Ovary (tissue), 9 donors: ENCODE measurements around the gene ELP5. TPM values are rescaled to one million over a fixed set of nuclear protein-coding genes. Genes with fewer than 3 reads are reported as not detected.
A peak's percentile ranks its signal among the peaks of the same experiment; 100 is the strongest.

Source experiments
- DNase-seq, 5 donors: peaks; one replicate each; pipeline ENCODE4 v3.0.0-alpha.2; 2019 to 2020
- H3K27ac ChIP-seq, 2 donors: fragments of 200-600 bp; one replicate each; pipeline versions ENCODE4 v1.5.1 to v1.8.0; 2019 to 2022
- H3K27me3 ChIP-seq: fragments of 200-600 bp; one replicate; pipeline ENCODE4 v1.8.0; 2022
- H3K36me3 ChIP-seq: fragments of 200-600 bp; sonication (generic); one replicate; pipeline ENCODE4 v1.5.1; 2019
- H3K4me1 ChIP-seq: one replicate; pipeline ENCODE4 v1.8.1; 2013; ENCODE audit warnings: mild to moderate bottlenecking, moderate library complexity; ENCODE audit not compliant: insufficient read depth
- H3K4me3 ChIP-seq: fragments of 200-600 bp; sonication (generic); one replicate; pipeline ENCODE4 v1.5.1; 2017
- H3K9me3 ChIP-seq, 2 donors: fragments of 200-600 bp in 1 of 2; sonication (generic) in 1 of 2; one replicate each; pipeline versions ENCODE4 v1.5.1 to v1.8.1; 2013 to 2019; ENCODE audit warnings: mild to moderate bottlenecking in 1 of 2, moderate library complexity in 1 of 2
- CTCF ChIP-seq, 3 donors: fragments of 450-650 bp in 2 of 3; fragments of 200-600 bp in 1 of 3; IDR thresholded peaks; one replicate each; pipeline versions ENCODE4 v1.5.1 to v1.8.0; 2016 to 2022; ENCODE audit warnings: antibody characterized with exemption in 3 of 3, mild to moderate bottlenecking in 1 of 3
- EP300 ChIP-seq: sonication (generic); formaldehyde crosslinking; IDR thresholded peaks from one replicate; pipeline ENCODE4 v1.6.1; 2017; ENCODE audit warnings: antibody characterized with exemption
- POLR2A ChIP-seq: fragments of 450-650 bp; IDR thresholded peaks from one replicate; pipeline ENCODE4 v1.6.1; 2017; ENCODE audit warnings: antibody characterized with exemption, mild to moderate bottlenecking, moderate library complexity
- WGBS, 3 donors: extraction: QIAGEN DNeasy Blood & Tissue Kit in 1 of 3; methylation state at CpG; one replicate each; pipeline versions ENCODE4 v1.1.5 to v1.1.7; 2013 to 2017; 5-methylcytosine and 5-hydroxymethylcytosine counted together
- intact Hi-C, 4 donors: fragments of 100-400 bp; cut with DNase I; formaldehyde crosslinking; loops; one replicate each; pipeline versions ENCODE4 v1.11.0 to v1.15.1; 2022 to 2023
- polyA plus RNA-seq, 2 donors: library from polyadenylated mRNA; stranded (reverse); fragments of 200-250 nt in 1 of 2; fragments of 350-450 nt in 1 of 2; fragmentation: Illumina TruSeq in 1 of 2; extraction: RNeasy Lipid Tissue Mini Kit (QIAGEN cat#74804) in 1 of 2; gene quantifications; one replicate each; pipeline ENCODE4 v1.2.3, GENCODE V29; 2013 to 2014
- total RNA-seq, 7 donors: library from RNA; depleted of rRNA in 2 of 7; stranded (reverse); fragments of >200 nt in 2 of 7; fragmentation: NEBNext Ultra II Directional in 3 of 7; extraction: Animal tissue kit (Norgen Biotek cat#: 25700) in 3 of 7; gene quantifications; one replicate each; pipeline versions ENCODE4 v1.1.0 to v1.2.4, GENCODE V29; 2016 to 2023
- donor health status: DM: no; HTN: no; CAD: no; lungs with moderate emphysema.
- donor health status: DM: no; HTN: no; CAD: no.
- donor health status: Bipolar disorder and iron deficiency.
- donor health status: DM: yes; HTN: yes; CAD: no.
- donor health status: DM: no; HTN: no; CAD: no.
- donor health status: DM: yes; HTN: yes; CAD: no.

The ELP5 gene
- total and polyA plus RNA-seq, 9 donors: 18.7 to 56.0 (median 40.6) TPM

GRCh38 chr17:7218166-7218565 is 33.8 kb upstream of the ELP5 start:
- H3K4me1 ChIP-seq: peaks cover 19% of the 10 kb centered on the region
- DNase-seq: peak in 2 of 5 donors; percentile 43 to 45
- intact Hi-C loops: no loop called here

GRCh38 chr17:7218758-7219157 is 33.3 kb upstream of the ELP5 start:
- H3K27ac ChIP-seq: no peak overlapping the region
- H3K36me3 ChIP-seq: no peaks in the 10 kb centered on the region
- no peak overlapping the region for H3K4me3 ChIP-seq
- no peaks in the 10 kb centered on the region for H3K9me3 ChIP-seq
- H3K4me1 ChIP-seq: peaks cover 17% of the 10 kb centered on the region
- intact Hi-C loops: no loop called here
- 78 to 83% (median 81%) methylated on average over 6 of the region's 6 CpGs for WGBS, 3 donors
- peak in 1 of 5 donors; percentile 33 for DNase-seq
- TF ChIP-seq EP300: no peak
- no peak for TF ChIP-seq POLR2A
- TF ChIP-seq CTCF (IDR thresholded peaks at IDR 0.05): no peak
- no peaks in the 10 kb centered on the region for H3K27me3 ChIP-seq

More at GRCh38 chr17:7218166-7218565, 33.8 kb upstream of the ELP5 start:
- Histone ChIP-seq H3K27ac (peak overlapping the region in 1 of 2 donors; percentile 26), H3K4me3 (no peak overlapping the region), H3K27me3 (no peaks in the 10 kb centered on the region), H3K36me3 (no peaks in the 10 kb centered on the region), H3K9me3 (no peaks in the 10 kb centered on the region)
- 55 to 62% (median 57%) methylated on average over 6 of the region's 6 CpGs for WGBS, 3 donors
- TF ChIP-seq CTCF (IDR thresholded peaks at IDR 0.05) (no peak), EP300 (no peak), POLR2A (no peak)

- intact Hi-C loops: no loop called here
- no peaks in the 10 kb centered on the region for H3K9me3 ChIP-seq
- peak overlapping the region; percentile 47 to 95 for H3K27ac ChIP-seq
- no peak for DNase-seq
- TF ChIP-seq POLR2A: no peak
- TF ChIP-seq CTCF (IDR thresholded peaks at IDR 0.05): no peak
- TF ChIP-seq EP300: no peak
- peak overlapping the region; percentile 98 for H3K4me3 ChIP-seq
- H3K36me3 ChIP-seq: no peaks in the 10 kb centered on the region
- no peaks in the 10 kb centered on the region for H3K27me3 ChIP-seq
- WGBS, 3 donors: 14 to 15% (median 15%) methylated on average over 12 of the region's 12 CpGs
- peaks cover 16% of the 10 kb centered on the region for H3K4me1 ChIP-seq
Measured at GRCh38 chr17:7219229-7219811, 32.7 kb upstream of the ELP5 start.

- Histone ChIP-seq H3K36me3 (no peaks in the 10 kb centered on the region), H3K27ac (peak within 1 kb of the TSS; percentile 92 to 95), H3K27me3 (no peaks in the 10 kb centered on the region), H3K4me3 (peak within 1 kb of the TSS; percentile 98), H3K4me1 (peaks cover 16% of the 10 kb centered on the region), H3K9me3 (no peaks in the 10 kb centered on the region)
- TF ChIP-seq EP300 (no peak), POLR2A (peak; percentile 85), CTCF (IDR thresholded peaks at IDR 0.05) (peak in 2 of 3 donors; percentile 12 to 14)
- 1% methylated on average over 47 to 63 of the region's 63 CpGs for WGBS, 3 donors
- intact Hi-C loops: no loop called here
- DNase-seq: peak; percentile 93 to 95 (median 95)
Measured at GRCh38 chr17:7219812-7220592, 32.0 kb upstream of the ELP5 start, which contains the start of the genes ACADVL and DLG4. ACADVL (plus strand) TSS chr17:7219938; CDS start chr17:7219985, 47 bp downstream. DLG4 (minus strand) TSS chr17:7219836.
